NCI-H1436 treated with DMSO at 0.1 percent for 48 hours (cell line): Measurements from ENCODE around the gene RHBDD2.
A peak's percentile ranks its signal among the peaks of the same experiment; 100 is the strongest.
"Not testable (repeated sequence)": the region's sequence is repeated elsewhere in the genome, so short reads cannot be mapped to it uniquely, and the experiment has no call there.

Source experiments
- DNase-seq: peaks from one replicate; lab custom pipeline; 2025; lab: John Stamatoyannopoulos, UW

The RHBDD2 gene

DNA sequence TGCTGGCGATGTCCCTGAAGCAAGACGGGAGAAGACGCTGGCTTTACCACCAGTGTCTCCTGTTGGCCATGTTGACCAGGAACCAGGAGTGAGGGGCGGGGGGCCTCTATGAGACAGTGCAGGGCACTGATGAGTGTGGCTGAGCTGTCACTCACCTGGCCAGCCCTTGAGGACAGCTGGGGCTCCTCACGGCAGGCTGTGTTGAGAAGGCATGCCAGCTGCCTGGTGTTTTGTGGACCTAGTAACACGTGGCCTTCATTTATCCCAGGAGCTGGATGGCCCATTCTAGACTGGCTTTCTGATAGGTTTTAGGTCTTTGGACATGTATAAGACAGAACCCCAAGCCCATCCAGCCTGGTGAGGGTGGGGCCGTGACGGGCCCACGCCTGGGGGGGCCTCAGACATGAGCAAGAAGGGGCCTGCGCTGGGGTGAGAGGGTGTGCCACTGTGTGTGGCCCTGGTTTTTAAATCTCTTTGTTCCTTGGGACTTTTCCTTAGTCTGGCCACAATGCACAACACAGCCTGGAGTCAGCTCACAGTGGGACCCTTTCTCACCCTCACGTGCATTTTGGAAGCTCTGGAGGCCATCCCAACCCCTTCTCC, 10.5 kb downstream of the RHBDD2 start:
- DNase-seq, result no peak

DNA sequence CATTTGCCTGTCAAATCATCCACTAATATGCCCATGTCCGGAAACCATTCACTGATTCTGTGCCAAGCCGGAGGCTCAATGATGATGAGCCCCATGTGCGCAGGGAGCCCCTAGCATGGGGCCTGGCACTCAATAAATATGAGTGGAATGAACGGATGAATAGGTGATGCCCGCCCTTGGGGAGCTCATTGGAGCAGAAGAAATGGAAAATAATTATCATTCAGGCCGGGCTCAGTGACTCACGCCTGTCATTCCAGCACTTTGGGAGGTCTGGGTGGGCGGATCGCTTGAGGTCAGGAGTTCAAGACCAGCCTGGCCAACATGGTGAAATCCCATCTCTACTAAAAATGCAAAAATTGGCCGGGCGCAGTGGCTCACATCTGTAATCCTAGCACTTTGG, 11.0 kb downstream of the RHBDD2 start:
- no peak for DNase-seq

DNA sequence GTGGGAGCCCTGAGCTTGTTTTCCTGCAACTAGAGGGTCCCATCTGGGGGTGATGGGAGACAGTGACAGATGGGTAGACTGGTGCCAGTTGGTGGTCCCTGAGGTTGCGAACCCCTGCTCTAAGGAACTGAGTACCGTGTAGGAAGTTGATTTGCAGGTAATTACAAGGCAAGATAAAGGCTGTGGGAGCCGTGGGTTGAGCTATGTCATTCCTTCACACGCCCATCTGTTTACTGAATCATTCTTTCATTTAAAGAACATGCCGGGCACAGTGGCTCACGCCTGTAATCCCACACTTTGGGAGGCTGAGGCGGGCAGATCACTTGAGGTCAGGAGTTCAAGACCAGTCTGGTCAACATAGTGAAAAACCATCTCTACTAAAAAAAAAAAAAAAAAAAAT, 12.4 kb downstream of the RHBDD2 start:
- DNase-seq, result not testable (repeated sequence)

DNA sequence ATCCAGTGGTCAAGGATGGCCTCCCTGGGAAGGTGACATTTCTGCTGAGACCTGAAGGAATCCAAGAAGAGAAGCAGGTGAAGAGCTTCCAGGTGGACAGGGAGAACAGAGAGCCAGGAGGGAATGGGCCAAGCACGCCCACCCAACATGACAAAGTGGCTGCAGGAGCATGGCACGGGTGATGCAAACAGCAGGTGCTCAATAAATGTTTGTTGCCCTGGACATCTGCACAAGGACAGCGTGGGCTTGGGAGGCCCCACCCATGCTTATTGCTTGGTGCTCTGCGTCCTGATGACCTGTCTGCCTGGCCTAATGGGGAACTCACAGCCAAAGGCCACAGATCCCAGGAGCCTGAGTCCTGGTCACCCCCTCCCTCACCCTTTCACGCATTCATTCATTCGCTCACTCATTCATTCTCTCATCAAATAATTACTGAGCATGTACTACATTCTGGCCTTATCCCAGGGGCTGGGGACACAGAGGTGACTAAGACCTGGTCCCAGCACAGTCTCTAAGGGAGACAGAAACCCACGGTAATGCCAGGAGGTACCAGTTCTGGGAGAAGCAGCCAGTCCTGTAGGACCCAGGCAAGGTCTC, 13.1 kb downstream of the RHBDD2 start:
- no peak for DNase-seq

DNA sequence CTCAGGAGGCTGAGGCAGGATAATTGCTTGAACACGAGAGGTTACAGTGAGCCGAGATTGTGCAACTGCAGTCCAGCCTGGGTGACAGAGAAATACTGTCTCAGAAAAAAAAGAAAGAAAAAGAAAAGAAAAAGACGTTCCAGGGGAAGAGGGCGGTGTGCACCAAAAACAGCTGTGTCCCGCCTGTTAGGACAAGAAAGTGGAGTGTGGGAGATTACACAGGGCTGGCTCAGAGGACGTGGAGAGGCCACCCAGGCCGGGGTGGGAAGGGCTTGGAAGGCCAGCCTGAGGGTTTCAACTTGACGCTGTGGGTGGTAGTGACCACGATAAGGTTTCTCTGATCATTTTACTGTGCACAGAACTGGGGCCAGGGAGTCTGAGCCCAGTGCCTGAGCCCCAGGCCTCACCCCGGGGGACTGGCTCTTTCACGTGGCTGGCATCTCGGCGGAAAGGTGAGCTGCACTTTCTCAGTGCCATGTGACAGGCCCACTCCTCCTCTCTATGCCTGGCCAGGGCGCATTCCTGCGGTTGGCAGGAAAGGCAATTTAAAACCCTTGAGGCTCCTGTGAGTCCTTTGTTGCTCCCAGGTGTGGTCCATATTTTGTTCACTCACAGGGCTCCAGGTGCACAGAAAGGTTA, 13.9 kb downstream of the RHBDD2 start:
- no peak for DNase-seq

DNA sequence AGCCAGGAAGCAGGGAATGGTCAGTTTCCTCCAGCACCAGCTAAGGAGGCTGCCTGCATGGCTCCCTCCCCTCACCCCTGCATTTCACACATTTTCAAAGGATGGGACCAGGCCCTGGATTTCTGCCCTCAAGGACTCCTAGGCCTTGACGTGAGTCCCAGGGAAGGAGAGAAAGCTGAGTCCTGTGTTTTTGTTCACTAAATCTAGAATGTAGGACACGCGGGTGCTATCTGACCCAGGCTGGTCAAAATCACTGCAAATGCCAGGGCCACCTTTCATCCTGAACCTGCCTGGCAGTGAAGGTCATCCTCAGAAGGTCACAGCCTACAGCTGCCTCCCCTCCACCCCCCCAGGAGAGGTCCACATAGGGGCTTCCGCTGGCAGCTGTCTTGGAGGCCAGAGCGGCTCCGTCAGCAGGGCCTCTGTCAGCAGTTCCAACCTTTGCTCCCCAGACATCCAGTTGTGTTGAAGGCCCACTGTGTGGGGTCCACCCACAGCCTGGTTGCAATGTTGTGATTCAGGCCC, 18.0 kb downstream of the RHBDD2 start:
- no peak for DNase-seq

DNA sequence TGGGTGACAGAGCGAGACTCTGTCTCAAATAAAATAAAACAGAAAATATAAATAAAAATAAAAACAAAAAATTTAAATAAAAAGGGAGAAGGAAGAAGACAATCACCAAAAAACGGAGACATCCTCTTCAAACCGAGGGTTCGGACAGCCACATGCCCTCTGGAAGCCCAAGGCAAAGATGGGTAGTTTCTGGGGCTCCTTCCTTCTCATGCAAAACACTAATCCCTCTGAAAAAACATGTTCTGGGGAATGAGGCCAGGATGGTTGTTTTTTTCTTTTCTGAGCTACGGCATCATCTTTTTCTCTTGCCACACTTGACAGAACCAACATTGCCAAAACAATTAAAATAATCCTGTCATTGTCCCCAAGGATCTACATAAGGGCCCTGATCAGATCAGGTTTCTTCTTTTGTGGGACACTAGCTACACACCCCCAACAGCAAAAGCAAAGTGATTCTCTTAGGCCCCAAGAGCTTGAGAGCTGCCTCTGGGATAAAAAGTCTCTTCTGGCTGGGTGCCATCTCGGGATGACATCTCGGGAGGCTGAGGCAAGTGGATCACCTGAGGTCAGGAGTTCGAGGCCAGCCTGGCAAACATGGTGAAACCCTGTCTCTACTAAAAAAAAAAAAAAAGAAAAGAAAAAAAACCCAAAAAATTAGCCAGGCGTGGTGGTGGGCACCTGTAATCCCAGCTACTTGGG, 21.9 kb downstream of the RHBDD2 start:
- no peak for DNase-seq

DNA sequence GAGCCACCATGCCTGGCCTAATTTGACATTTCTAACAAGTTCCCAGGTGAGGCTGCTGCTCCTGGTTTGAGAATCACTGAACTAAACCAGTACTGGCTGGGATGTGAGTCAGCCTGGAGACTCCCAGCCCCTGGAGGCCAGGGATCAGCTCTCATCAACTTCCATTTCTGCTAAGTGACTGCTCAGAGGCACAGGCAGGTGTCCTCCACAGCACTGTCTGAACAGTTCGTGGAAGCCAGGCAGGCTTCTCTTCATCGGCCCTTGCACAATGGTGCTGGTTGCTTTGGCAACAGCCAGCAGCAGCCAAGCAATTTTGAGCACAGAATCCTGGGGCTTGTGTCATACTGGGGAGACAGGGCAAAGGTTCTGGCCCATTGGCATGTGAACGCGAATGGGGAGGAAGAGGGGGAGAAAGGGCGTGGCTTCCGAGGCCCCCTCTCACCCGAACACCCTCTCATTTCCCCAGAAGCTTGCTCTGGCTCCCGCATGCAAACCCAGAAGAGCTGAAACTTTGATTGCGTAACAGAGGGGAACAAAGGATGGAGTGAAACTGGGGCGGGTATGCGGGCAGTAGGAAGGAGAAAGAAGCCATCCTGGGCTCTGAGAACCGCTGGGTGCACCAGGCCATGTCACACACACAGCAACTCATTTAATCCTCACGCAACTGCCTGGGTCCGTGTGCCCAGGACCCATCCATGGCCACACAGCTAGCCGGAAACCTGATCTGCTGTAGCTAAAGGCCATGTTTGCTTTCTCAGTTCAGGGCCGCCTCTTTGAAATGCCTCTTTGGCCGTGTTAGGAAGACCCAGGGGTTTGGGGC, 27.2 kb downstream of the RHBDD2 start:
- DNase-seq, result peak; percentile 28

DNA sequence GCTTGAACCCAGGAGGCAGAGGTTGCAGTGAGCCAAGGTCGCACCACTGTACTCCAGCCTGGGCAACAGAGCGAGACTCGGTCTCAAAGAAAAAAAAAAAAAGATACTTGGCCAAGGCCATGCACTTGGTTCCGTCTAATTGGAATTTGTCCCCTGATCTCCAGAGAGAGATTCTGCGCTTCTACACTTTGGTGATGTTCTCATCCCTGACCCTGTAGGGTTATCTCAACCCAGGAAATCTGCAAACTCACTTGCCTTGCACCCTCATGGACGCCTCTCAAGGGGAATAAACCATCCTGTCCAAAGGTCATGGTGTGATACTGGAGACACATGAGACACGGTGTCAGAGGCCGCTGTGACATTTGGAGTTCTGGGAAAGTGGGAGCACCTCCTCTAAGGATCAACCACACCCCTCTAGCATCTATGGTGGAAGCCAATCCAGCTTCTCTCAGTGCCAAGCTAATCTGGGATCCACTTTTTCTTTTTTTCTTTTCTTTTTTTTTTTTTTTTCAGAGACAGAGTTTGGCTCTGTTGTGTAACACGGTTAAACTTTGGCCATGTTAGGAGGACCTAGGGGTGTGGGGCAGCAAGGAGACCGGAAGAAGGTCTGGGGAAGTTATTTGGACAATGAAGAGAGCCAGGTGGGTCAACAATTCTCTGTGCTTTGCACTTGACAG, 28.3 kb downstream of the RHBDD2 start:
- DNase-seq, result no peak

DNA sequence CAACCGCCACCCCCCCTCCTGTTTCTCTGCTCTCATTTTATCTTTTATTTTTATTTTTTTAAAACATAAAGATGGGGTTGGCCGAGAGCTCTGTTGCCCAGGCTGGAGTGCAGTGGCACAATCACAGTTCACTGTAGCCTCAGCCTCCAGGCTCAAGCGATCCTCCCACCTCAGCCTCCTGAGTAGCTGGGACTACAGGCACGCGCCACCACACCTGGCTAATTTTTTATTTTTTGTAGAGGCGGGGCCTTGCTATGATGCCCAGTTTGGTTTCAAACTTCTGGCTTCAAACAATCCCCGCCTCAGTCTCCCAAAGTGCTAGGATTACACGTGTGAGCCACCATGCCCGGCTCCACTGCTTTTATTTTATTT, 28.8 kb downstream of the RHBDD2 start:
- DNase-seq, result not testable (repeated sequence)

DNA sequence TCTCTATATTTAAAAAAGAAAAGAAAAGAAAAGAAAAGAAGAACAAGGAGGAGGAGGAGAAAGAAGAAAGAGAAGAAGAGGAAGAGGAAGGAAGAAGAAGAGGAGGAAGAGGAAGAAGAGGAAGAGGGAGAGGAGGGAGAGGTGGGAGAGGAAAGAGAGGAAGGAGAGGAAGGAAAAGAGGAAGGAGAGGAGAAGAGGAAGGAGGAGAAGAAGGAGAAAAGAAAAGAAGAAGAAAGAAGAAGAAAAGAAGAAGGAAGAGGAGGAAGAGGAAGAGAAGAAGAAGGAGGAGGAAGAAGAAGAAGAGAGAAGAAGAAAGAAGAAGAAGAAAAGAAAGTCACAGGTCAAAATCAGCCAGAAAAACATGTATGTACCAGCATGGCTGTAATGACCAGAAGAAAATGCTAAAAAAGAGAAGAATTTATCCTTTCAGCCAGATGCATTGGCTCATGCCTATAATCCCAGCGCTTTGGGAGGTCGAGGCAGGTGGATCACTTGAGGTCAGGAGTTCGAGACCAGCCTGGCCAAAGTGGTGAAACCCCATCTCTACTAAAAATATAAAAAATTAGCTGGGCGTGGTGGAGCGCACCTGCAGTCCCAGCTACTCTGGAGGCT, 30.8 kb downstream of the RHBDD2 start:
- no peak for DNase-seq

DNA sequence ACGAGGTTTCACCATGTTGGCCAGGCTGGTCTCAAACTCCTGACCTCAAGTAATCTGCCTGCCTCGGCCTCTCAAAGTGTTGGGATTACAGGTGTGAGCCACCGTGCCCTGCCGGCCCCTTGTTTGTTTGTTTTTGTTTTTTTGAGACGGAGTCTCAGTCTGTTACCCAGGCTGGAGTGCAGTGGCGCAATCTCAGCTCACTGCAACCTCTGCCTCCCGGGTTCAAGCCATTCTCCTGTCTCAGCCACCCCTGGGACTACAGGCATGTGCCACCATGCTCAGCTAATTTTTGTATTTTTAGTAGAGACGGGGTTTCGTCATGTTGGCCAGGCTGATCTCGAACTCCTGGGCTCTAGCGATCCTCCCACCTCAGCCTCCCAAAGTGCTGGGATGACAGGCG, 32.4 kb downstream of the RHBDD2 start:
- not testable (repeated sequence) for DNase-seq

DNA sequence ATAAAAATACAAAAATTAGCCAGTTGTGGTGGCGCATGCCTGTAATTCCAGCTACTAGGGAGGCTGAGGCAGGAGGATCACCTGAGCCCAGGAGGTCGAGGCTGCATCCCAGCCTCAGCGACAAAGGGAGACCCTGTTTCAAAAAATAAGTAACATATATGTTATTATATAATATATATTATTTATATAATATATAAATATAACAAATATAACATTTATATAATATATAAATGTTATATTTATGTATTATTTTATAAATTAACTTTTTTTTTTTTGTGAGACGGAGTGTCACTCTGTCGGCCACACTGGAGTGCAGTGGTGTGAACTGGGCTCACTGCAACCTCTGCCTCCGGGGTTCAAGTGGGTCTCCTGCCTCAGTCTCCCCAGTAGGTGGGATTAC, 34.6 kb downstream of the RHBDD2 start:
- no peak for DNase-seq

DNA sequence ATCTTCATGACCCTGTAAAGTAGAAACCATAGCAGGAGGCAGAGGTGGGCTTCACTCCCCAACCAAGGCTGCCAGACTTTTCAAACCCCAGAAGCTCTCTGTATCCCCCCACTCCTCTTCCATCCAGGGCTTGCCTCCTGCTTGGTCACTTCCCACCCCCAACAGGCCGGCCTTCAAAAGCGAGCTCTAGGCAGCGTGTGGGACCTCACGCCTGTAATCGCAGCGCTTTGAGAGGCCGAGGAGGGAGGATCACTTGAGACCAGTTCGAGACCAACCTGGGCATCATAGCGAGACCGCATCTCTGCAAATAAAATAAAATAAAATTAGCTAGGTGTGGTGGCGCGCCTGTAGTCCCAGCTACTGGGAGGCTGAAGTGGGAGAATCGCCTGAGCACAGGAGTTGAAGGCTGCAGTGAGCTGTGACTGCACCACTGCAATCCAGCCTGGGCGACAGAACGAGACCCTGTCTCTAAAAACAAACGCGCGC, 35.4 kb downstream of the RHBDD2 start:
- DNase-seq, result no peak

DNA sequence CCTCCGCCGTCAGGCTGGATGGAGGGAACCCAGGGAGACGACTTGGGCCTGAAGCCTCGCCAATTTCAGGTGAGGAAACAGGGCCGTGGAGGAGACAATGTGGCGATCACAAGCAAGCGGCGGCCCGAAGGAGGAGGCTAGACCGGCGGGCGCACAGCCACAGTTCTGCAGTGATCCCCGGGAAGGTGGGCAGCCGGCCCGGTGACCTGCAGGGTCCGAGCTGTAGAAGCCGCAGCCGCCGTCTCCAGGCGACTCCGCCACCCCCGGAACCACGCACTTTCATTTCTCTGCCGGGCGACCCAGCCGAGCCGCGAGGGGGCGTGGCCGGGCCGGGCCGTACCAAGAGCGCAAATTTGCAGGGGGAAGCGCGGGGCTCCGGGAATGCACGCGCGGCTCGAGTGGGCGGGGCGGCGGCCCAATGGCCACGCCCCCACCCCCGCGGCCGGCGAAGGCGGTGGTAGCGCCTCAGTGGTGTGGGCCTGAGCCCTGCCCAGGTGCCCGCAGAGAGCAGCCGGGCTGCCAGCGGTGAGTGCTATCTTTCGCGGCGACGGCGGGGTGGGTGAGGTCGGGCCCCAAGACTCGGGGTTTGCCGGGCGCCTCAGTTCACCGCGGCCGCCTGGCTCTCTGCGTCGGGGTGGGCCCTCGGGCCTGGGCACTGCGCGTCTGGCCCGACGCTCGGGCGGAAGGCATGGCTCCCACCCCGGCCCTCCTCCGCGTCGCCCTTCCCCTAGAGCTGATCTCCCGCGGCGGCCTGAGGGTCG, 36.0 kb downstream of the RHBDD2 start, which contains the start of gene POR:
TSS of gene POR (plus strand) at position 501 of the 761 bp plus-strand sequence. CDS start 38,847 bp downstream, outside the sequence.
- DNase-seq, result peak; percentile 61

DNA sequence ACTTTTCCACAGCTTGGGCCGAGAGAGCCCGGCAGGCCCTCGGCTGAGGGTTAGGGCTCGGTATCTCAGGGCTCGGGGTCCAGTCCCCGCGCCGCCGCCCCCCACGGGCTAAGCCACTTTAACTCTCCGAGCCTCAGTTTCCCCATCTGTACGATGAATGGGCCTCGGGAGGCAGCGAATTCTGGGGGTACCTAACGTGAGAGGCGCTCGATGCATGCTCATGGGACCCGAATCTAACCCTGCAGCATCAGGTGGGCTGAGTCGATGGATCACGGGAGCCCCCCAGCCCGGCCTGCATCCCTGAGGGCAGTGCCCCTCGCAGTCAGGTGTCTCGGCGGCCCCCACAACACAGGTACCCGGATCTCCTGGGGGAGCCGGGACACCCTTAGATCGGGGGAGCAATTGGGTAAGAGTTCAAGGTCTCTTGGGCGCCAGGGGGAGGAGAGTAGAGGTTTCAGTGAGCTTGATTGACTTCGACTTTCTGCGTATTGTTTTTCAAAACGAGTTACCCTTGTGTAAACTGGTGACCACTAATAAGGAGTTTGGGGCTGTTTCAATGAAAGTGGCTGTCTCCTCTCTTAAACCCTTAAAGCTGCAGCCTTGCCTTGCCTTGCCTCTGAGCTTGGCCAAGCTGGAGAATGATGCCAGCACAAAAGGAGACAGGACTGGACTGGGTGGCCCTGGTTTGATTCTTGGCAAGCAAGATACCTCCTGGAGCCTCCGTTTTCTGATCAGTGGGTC, 36.8 kb downstream of the RHBDD2 start:
- DNase-seq, result no peak

DNA sequence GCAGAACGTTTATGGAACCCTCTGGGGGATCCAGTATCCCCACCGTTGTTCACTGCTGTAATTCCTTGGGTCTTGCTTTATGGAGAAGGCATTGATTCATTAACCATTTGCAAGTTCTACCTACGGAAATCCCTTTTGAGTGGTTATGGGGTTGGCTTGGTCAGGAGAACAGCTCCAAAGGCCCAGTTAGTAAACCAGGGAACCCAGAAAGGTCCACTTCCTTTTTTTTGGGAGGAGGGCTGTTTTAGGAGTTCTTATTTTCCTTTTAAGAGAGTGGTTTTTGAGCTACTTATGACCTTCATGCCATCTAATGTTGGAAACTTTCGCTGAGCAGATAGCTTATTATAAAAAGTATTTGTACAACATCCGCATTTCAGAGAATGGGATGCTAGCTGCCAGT, 37.4 kb downstream of the RHBDD2 start:
- DNase-seq, result no peak

DNA sequence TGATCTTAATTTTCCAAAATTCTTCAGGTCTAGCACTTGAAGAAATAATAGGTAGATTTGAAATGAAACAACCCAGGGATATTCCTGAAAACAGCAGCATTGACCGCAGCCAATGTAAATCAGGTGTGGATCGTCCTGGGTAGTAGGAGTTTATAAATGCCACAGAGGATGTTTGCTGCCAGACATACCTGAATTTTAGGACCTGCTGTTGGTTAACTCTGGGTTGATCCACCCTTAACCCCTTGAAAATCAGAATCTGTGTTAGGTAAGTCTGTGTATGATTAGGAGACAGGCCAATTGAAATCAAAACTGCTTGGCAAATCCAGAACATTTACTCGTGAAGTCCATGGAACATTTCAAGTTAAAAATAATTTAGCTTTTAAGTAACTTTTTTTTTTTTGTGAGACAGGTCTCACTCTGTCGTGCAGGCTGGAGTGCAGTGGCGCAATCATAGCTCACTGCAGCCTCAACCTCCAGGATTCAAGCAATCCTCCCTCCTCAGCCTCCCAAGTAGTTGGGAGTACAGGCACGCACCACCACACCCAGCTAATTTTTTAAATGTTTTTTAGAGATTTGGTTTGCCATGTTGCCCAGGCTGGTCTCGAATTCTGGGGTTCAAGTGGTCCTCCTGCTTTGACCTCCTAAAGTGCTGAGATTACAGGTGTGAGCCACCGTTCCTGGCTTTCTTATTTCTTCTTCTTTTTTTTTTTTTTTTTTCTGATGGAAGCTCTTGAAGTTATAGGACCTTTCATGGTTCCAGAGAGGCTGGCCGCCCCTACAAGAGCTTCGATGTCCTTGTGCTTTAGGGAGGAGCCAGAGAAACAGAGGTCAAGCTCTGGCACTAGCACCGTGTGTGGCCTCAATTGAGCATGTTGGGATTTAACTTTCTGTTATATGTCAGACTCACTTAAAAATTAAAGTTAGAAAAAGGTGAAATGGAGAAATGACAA, 38.1 kb downstream of the RHBDD2 start:
- DNase-seq, result no peak
